IPS-15b (cell line): ENCODE data around the gene TMEM203.
"Not testable (repeated sequence)": the region's sequence is repeated elsewhere in the genome, so short reads cannot be mapped to it uniquely, and the experiment has no call there.

Source experiments
- H3K27me3 ChIP-seq: one replicate; pipeline ENCODE4 v1.6.1; 2013; ENCODE audit warnings: low read length; ENCODE audit not compliant: control insufficient read depth, insufficient read depth
- H3K36me3 ChIP-seq: one replicate; pipeline ENCODE4 v1.6.1; 2013; ENCODE audit warnings: low read length; ENCODE audit not compliant: control insufficient read depth, insufficient read depth
- H3K4me1 ChIP-seq: one replicate; pipeline ENCODE4 v1.6.1; 2013; ENCODE audit warnings: mild to moderate bottlenecking, low read length; ENCODE audit not compliant: control insufficient read depth, insufficient read depth
- H3K4me3 ChIP-seq: one replicate; pipeline ENCODE4 v1.5.1; 2013; ENCODE audit warnings: low read depth, low read length
- H3K9ac ChIP-seq: one replicate; pipeline ENCODE4 v1.6.1; 2013; ENCODE audit warnings: low read depth, mild to moderate bottlenecking, low read length
- H3K9me3 ChIP-seq: one replicate; pipeline ENCODE4 v1.6.1; 2013; ENCODE audit warnings: mild to moderate bottlenecking, low read length; ENCODE audit not compliant: control insufficient read depth, insufficient read depth

Gene TMEM203

DNA sequence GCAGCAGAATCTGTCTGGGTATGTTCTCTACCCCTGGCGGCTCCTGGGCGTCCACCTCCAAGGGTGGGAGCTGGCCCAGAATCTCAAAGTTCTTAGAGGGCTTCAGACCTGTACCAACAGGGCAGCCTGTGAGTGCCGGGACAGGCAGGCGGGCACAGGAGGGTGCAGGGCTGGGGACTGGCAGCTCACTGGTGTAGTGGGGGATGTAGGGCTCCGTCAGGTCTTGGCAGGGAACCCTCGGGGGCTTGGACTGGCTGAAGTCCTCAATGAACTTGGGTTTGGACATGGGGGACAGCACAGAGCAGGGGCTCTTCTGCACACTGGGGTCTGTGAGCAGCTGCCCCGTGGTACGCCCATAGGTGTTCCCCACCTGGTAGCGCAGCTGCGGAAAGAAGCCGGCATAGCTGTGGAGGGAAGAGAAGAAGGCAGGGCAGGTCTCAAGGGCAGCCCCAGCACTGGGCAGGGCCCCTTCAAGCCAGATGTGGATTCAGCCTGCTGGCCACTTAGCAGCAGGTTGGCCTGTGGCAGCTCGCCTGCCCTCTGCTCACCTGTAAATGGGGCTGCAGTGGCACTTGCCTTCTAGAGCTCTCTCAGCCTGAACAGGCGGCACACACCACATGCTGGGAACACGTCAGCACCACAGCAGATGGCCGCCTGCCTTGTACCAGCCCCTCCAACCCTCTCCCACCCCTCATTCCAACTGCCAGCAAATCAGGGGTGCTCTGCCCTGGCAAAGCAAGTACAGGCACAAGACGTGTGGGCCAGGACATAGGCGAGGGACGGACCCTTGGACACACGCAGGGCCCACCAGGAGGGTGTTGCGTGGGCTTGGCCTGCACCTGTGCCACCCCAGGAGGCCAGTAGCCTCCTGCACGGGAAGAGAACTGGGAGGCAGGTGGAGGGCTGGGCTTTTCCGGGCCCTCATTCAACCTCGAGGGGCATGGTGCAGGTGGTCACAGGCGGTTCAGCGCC lies 40.3 kb upstream of the TMEM203 start:
- Histone ChIP-seq H3K4me3 (no peak overlapping the region), H3K36me3 (peaks cover 19% of the 10 kb centered on the region), H3K4me1 (peaks cover 5% of the 10 kb centered on the region), H3K9me3 (no peaks in the 10 kb centered on the region), H3K27me3 (no peaks in the 10 kb centered on the region), H3K9ac (no peak overlapping the region)

DNA sequence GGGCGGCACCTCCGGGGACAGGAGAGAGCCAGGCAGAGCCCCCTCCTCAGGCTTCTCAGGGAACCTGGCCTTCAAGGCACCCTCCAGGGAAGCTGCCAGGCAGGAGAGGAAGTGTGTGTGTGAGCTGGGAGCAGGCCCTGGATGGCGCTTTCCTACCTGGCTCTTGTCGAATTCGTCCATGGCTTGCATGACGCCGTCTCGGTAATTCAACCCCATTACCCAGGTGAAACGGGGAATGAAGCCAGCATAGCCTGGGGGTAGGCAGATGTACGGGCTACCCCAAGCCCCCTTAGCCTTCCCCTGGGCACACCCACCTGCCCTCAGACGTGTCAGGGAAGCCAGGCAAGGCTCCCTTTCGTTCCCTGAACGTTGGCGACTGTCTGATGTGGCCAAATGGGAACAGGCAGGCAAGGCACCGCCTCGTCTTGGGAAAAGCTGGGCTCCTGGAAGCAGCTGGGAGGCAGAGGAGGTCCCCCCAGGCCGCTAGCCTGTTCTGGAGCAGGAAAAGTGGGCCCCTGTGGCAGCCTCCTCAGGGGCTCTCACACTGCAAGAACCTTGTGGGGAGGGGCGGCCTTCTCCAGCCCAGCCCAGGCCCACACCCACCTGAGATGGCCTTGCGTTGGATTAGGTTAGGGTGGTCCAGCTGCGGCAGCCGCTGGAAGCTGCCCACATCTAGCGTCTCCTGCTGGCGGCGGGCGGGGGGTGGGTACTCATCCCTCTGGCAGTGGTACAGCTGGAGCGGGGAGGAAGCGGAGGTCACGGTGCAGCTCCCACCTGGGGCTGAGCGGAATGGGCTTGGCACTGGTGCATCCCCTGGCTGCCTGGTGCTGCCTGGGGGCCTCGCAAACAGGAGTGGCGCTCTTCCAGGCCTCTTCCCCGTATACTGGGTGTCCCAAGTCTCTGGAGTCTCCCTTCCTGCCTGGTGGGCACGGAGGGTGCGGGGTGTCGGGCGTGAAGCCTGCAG lies 39.3 kb upstream of the TMEM203 start:
- peaks cover 5% of the 10 kb centered on the region for H3K4me1 ChIP-seq
- H3K9me3 ChIP-seq = no peaks in the 10 kb centered on the region
- H3K36me3 ChIP-seq = peaks cover 19% of the 10 kb centered on the region
- no peaks in the 10 kb centered on the region for H3K27me3 ChIP-seq
- no peak overlapping the region for H3K9ac ChIP-seq
- no peak overlapping the region for H3K4me3 ChIP-seq

DNA sequence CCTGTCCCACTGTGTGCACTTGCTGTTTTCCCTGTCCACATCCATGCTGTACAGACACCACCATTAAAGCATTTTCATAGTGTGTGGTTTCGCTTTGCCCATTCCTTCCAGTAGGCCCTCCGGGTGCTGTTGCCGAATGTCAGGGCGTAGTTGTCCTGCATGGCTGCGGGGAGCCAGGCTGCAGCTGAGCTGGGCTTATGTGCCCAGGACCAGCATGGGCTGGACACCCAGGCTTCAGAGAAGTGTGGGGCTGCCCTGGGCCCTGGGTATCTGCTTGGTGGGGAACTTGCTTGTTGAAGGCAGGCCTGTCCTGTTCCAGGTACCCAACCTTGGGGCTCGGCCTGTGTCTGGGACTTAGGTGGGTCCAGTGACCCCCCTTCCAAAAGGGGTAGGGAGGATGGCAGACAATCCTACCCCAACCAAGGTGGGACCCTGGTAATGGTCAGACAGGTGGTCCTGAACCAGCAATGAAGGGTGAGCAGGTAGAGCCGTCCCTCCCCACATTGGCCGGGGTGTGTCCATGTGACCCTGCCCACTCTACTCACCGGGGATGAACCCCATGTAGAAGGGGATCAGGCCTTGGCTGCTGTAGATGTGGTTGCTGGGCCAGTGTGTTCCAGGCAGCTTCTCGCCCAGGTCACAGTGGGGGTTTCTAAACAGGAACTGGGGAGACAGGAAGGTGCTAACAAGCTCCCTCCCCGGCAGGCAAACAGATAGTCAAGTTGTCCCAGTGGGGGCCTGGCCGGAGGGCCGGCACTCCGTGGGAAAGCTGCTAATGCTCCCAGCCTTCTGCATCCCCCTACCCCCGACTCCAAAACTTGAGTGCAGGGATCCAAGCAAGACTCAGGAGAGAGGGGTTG lies 38.4 kb upstream of the TMEM203 start:
- Histone ChIP-seq H3K27me3 (no peaks in the 10 kb centered on the region), H3K4me1 (peaks cover 5% of the 10 kb centered on the region), H3K36me3 (peaks cover 19% of the 10 kb centered on the region), H3K4me3 (no peak overlapping the region), H3K9ac (no peak overlapping the region), H3K9me3 (no peaks in the 10 kb centered on the region)

DNA sequence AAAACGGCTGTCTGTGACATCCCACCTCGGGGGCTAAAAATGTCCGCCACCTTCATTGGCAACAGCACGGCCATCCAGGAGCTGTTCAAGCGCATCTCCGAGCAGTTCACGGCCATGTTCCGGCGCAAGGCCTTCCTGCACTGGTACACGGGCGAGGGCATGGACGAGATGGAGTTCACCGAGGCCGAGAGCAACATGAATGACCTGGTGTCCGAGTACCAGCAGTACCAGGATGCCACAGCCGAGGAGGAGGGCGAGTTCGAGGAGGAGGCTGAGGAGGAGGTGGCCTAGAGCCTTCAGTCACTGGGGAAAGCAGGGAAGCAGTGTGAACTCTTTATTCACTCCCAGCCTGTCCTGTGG lies 37.8 kb upstream of the TMEM203 start:
- H3K4me3 ChIP-seq = not testable (repeated sequence)
- H3K36me3 ChIP-seq = peaks cover 19% of the 10 kb centered on the region

DNA sequence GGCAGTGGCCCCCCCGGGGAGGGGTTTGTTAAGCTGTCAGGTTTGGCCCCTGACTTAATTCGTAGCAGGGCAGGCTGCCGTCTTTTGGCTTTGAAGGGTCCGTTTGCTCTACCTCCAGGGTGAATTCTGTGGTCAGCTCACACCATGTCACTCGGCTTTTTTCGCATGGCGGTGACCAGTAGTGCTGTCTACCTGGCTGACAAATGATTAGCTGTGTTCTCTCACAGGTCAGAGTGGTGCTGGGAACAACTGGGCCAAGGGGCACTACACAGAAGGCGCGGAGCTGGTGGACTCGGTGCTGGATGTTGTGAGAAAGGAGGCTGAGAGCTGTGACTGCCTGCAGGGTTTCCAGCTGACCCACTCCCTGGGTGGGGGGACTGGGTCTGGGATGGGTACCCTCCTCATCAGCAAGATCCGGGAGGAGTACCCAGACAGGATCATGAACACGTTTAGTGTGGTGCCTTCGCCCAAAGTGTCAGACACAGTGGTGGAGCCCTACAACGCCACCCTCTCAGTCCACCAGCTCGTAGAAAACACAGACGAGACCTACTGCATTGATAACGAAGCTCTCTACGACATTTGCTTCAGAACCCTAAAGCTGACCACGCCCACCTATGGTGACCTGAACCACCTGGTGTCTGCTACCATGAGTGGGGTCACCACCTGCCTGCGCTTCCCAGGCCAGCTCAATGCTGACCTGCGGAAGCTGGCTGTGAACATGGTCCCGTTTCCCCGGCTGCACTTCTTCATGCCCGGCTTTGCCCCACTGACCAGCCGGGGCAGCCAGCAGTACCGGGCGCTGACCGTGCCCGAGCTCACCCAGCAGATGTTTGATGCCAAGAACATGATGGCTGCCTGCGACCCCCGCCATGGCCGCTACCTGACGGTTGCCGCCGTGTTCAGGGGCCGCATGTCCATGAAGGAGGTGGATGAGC lies 37.1 kb upstream of the TMEM203 start:
- H3K9ac ChIP-seq = no peak overlapping the region
- peak overlapping the region; percentile 77 for H3K4me3 ChIP-seq
- no peaks in the 10 kb centered on the region for H3K27me3 ChIP-seq
- peaks cover 5% of the 10 kb centered on the region for H3K4me1 ChIP-seq
- H3K9me3 ChIP-seq = no peaks in the 10 kb centered on the region
- peaks cover 19% of the 10 kb centered on the region for H3K36me3 ChIP-seq

More for the DNA sequence above, 37.8 kb upstream of the TMEM203 start:
- H3K9ac ChIP-seq, H3K27me3 ChIP-seq, H3K4me1 ChIP-seq, H3K9me3 ChIP-seq: not testable (repeated sequence)

- peak overlapping the region; percentile 81 for H3K9ac ChIP-seq
- peaks cover 5% of the 10 kb centered on the region for H3K4me1 ChIP-seq
- H3K27me3 ChIP-seq = no peaks in the 10 kb centered on the region
- peak overlapping the region; percentile 77 for H3K4me3 ChIP-seq
- H3K36me3 ChIP-seq = peaks cover 19% of the 10 kb centered on the region
- H3K9me3 ChIP-seq = no peaks in the 10 kb centered on the region
Observed at GRCh38 chr9:137241490-137242268, 36.2 kb upstream of the TMEM203 start.

- peaks cover 5% of the 10 kb centered on the region for H3K4me1 ChIP-seq
Observed at GRCh38 chr9:137240841-137241489, 35.5 kb upstream of the TMEM203 start, which contains the start of gene TUBB4B. TSS of gene TUBB4B (plus strand) at chr9:137241287. CDS start at chr9:137241361, 74 bp downstream.

DNA sequence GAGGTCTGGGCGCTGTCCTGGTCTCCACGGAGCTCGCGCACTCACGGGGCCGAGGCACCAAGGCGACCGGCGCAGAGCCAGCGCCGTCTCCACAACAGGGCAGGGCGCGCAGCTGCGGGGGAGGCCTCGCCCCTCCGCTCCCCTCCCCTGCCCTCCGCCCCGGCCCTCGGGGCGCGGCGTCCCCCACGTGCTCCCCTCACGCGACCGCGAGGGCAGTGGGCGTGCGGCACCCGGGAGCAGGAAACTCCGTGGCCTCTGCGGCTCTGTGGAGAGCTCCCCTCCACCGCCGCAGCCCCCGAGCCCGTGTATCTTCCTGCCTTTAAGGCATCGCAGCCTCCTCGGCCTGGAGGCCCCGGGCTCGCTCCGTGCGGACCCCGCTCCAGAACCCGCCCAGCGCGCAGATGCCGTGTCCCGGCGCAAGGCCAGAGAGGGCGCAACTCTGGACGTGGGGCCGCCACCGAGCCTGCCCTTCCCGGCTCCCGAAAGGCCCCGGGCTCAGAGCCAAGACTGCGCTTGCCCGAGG lies 34.9 kb upstream of the TMEM203 start:
- peaks cover 5% of the 10 kb centered on the region for H3K4me1 ChIP-seq
- no peaks in the 10 kb centered on the region for H3K27me3 ChIP-seq
- H3K9me3 ChIP-seq = no peaks in the 10 kb centered on the region
- peak overlapping the region; percentile 83 for H3K9ac ChIP-seq
- H3K36me3 ChIP-seq = peaks cover 19% of the 10 kb centered on the region
- peak overlapping the region; percentile 75 for H3K4me3 ChIP-seq

More at GRCh38 chr9:137240841-137241489, 35.5 kb upstream of the TMEM203 start, which contains the start of gene TUBB4B:
- Histone ChIP-seq H3K36me3 (peaks cover 19% of the 10 kb centered on the region), H3K4me3 (peak within 1 kb of the TSS; percentile 77), H3K9me3 (no peaks in the 10 kb centered on the region), H3K9ac (peak within 1 kb of the TSS; percentile 83), H3K27me3 (no peaks in the 10 kb centered on the region)

GRCh38 chr9:137239541-137240200 lies 34.2 kb upstream of the TMEM203 start:
- H3K9ac ChIP-seq = peak overlapping the region; percentile 83
- not testable (repeated sequence) for H3K9me3 ChIP-seq, H3K27me3 ChIP-seq, H3K4me1 ChIP-seq
- peak overlapping the region; percentile 75 for H3K4me3 ChIP-seq
- peaks cover 19% of the 10 kb centered on the region for H3K36me3 ChIP-seq
